BE2C (cell line): ENCODE results near the gene C17orf107.

Source experiments
- DNase-seq: peaks from one replicate; pipeline ENCODE4 v3.0.0-alpha.2; 2020
- H3K27me3 ChIP-seq: fragments of 250-450 bp; sonication (Bioruptor Pico); 2 replicates; pipeline ENCODE4 v1.5.1; 2020; ENCODE audit warnings: mild to moderate bottlenecking
- H3K36me3 ChIP-seq: fragments of 250-450 bp; sonication (Bioruptor Pico); 2 replicates; pipeline ENCODE4 v1.5.1; 2020; ENCODE audit warnings: mild to moderate bottlenecking
- H3K4me1 ChIP-seq: fragments of 250-450 bp; sonication (Bioruptor Pico); 2 replicates; pipeline ENCODE4 v1.5.1; 2020
- H3K4me3 ChIP-seq: 2 replicates; pipeline ENCODE4 v1.5.1; 2011; ENCODE audit warnings: low read depth, low read length
- H3K9me3 ChIP-seq: fragments of 250-450 bp; sonication (Bioruptor Pico); 2 replicates; pipeline ENCODE4 v1.5.1; 2020
- CTCF ChIP-seq: IDR thresholded peaks from 2 replicates; pipeline ENCODE4 v1.5.1; 2012; ENCODE audit warnings: mild to moderate bottlenecking, low read depth, low read length

The C17orf107 gene

DNA sequence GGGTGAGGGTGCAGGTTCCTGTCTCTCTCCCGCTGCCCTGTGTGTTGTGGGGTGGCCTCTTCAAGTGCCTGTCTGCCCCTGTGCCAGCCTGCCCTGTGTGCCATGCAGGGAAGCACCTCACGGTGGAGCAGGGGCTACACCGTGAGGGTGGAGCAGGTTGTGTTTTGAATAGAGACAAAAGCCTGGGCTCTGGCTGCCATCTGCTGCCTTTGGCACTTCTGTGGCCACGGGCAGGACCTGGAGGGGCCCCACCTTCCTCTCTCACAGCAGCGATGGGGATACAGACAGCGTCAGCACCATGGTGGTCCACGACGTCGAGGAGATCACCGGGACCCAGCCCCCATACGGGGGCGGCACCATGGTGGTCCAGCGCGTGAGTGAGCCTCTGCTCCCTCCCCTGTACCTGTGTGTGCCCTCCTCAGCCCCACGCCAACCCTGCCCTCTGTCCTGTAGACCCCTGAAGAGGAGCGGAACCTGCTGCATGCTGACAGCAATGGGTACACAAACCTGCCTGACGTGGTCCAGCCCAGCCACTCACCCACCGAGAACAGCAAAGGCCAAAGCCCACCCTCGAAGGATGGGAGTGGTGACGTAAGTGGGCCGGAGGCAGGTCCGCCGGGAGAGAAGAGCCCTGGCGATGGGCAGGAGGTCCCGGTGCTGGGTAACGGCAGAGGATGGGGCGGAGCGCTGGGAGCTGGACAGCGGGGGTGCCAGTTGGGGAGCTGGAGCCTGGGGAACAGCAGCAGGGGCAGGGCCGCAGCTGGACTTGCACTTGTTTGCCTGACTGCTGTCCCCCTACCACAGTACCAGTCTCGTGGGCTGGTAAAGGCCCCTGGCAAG is 5.4 kb upstream of the C17orf107 start:
- H3K27me3 ChIP-seq: no peaks in the 10 kb centered on the region
- no peak for TF ChIP-seq CTCF
- no peaks in the 10 kb centered on the region for H3K4me1 ChIP-seq
- H3K4me3 ChIP-seq: no peak overlapping the region
- no peaks in the 10 kb centered on the region for H3K9me3 ChIP-seq
- no peak for DNase-seq
- peaks cover 5% of the 10 kb centered on the region for H3K36me3 ChIP-seq

- Histone ChIP-seq H3K4me1 (no peaks in the 10 kb centered on the region), H3K36me3 (peaks cover 4% of the 10 kb centered on the region)
- no peak for TF ChIP-seq CTCF
Observed at GRCh38 chr17:4895121-4895520, 4.2 kb upstream of the C17orf107 start.

GRCh38 chr17:4895657-4896331 is 3.5 kb upstream of the C17orf107 start:
- Histone ChIP-seq H3K9me3 (no peaks in the 10 kb centered on the region), H3K36me3 (no peaks in the 10 kb centered on the region; the same call in none of the 2 replicates), H3K27me3 (no peaks in the 10 kb centered on the region), H3K4me3 (no peak overlapping the region), H3K4me1 (no peaks in the 10 kb centered on the region)
- no peak for DNase-seq
- TF ChIP-seq CTCF: 0 out of 2 replicates have a peak, but pooled peaks have one; percentile 6

More at GRCh38 chr17:4895121-4895520, 4.2 kb upstream of the C17orf107 start:
- DNase-seq: no peak
- Histone ChIP-seq H3K9me3 (no peaks in the 10 kb centered on the region), H3K27me3 (no peaks in the 10 kb centered on the region), H3K4me3 (no peak overlapping the region)

DNA sequence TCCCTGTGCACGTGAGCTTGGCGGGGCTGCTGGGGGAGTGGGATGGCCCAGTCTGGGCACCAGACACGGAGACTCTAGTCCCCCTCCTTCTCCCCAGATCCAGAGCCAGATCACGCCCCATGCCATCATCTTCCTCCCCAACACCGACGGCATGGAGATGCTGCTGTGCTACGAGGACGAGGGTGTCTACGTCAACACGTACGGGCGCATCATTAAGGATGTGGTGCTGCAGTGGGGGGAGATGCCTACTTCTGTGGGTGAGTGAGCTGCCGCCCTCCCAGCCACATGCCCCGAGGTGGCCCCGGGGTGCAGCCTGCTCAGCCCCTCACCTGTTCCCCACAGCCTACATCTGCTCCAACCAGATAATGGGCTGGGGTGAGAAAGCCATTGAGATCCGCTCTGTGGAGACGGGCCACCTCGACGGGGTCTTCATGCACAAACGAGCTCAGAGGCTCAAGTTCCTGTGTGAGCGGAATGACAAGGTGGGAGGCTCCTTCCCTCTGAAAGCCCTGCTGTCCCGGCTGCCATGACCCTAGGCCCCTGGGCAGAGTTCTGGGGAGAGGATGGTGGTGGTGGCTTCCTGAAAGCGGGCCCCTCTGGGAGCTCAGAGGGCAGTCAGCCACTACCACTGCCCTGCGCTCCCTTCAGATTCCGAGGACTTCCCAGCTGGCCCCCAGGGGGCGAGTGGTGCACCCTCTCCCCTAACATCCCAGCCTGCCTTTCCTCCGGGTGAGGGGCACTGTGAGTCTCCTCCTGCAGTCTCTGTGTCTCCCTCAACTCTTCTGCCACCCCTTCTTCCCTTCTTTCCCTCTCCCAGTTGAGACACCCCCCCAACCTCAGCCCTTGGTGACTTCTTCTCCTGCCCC is 2.8 kb upstream of the C17orf107 start:
- no peaks in the 10 kb centered on the region for H3K27me3 ChIP-seq
- no peaks in the 10 kb centered on the region; the same call in 1 of the 2 replicates for H3K36me3 ChIP-seq
- no peak for TF ChIP-seq CTCF
- DNase-seq: no peak
- no peaks in the 10 kb centered on the region for H3K9me3 ChIP-seq
- H3K4me1 ChIP-seq: no peaks in the 10 kb centered on the region
- no peak overlapping the region for H3K4me3 ChIP-seq

DNA sequence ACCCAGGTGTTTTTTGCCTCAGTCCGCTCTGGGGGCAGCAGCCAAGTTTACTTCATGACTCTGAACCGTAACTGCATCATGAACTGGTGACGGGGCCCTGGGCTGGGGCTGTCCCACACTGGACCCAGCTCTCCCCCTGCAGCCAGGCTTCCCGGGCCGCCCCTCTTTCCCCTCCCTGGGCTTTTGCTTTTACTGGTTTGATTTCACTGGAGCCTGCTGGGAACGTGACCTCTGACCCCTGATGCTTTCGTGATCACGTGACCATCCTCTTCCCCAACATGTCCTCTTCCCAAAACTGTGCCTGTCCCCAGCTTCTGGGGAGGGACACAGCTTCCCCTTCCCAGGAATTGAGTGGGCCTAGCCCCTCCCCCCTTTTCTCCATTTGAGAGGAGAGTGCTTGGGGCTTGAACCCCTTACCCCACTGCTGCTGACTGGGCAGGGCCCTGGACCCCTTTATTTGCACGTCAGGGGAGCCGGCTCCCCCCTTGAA is 2.1 kb upstream of the C17orf107 start:
- Histone ChIP-seq H3K9me3 (no peaks in the 10 kb centered on the region), H3K27me3 (no peaks in the 10 kb centered on the region), H3K4me1 (no peaks in the 10 kb centered on the region), H3K4me3 (no peak overlapping the region), H3K36me3 (no peaks in the 10 kb centered on the region; the same call in 1 of the 2 replicates)
- no peak for TF ChIP-seq CTCF
- DNase-seq: no peak
